GM12878 (cell line): ENCODE results near the gene P2RY10. TPM values are rescaled to one million over a fixed set of nuclear protein-coding genes. Genes with fewer than 3 reads are reported as not detected.

Experiments used
- CEBPB ChIP-seq, 2 experiments: fragments of 150-350 bp in 1 of 2; IDR thresholded peaks; 2 replicates each; pipeline ENCODE4 v1.6.1; 2012 to 2014; ENCODE audit warnings: low read depth in 2 of 2, low read length in 2 of 2, borderline replicate concordance in 1 of 2, inconsistent platforms in 1 of 2
- CREM ChIP-seq: IDR thresholded peaks from 2 replicates; pipeline ENCODE4 v1.6.1; 2014; ENCODE audit warnings: antibody characterized with exemption, low read depth
- FOS ChIP-seq: IDR thresholded peaks from 3 replicates; pipeline ENCODE4 v1.6.1; 2011; ENCODE audit warnings: borderline replicate concordance; ENCODE audit not compliant: insufficient read length; ENCODE audit errors: extremely low read depth
- IRF4 ChIP-seq: IDR thresholded peaks from 2 replicates; pipeline ENCODE4 v1.6.1; 2011; ENCODE audit warnings: low read depth, low read length
- MEF2A ChIP-seq: IDR thresholded peaks from 2 replicates; pipeline ENCODE4 v1.6.1; 2011; ENCODE audit warnings: low read depth, mild to moderate bottlenecking, low read length, moderate library complexity; ENCODE audit not compliant: insufficient read depth
- POLR2AphosphoS2 ChIP-seq: IDR thresholded peaks from 2 replicates; pipeline ENCODE4 v1.6.1; 2011; ENCODE audit warnings: low read depth, mild to moderate bottlenecking, low read length, improper control_type of control experiment, moderate library complexity
- RAD21 ChIP-seq: IDR thresholded peaks from 2 replicates; pipeline ENCODE4 v1.6.1; 2011; ENCODE audit warnings: mild to moderate bottlenecking, low read depth, low read length, moderate library complexity; ENCODE audit not compliant: insufficient read depth
- RCOR1 ChIP-seq: conservative IDR thresholded peaks from 2 replicates; pipeline ENCODE4 v1.6.1; 2012; ENCODE audit warnings: low read depth, low read length, improper control_type of control experiment
- RUNX3 ChIP-seq: IDR thresholded peaks from 2 replicates; pipeline ENCODE4 v1.6.1; 2012; ENCODE audit warnings: low read length, inconsistent platforms
- SMAD1 ChIP-seq: fragments of 450-650 bp; IDR thresholded peaks from 2 replicates; pipeline ENCODE4 v1.6.1; 2018; ENCODE audit warnings: mild to moderate bottlenecking, low read depth; ENCODE audit not compliant: partially characterized antibody
- TAF1 ChIP-seq: IDR thresholded peaks from 2 replicates; pipeline ENCODE4 v1.6.1; 2011; ENCODE audit warnings: mild to moderate bottlenecking, low read depth, low read length, borderline replicate concordance
- TBL1XR1 ChIP-seq: IDR thresholded peaks from 2 replicates; pipeline ENCODE4 v1.6.1; 2012; ENCODE audit warnings: low read depth, low read length, improper control_type of control experiment
- polyA plus RNA-seq, 11 experiments: library from polyadenylated mRNA; depleted of rRNA in 4 of 11; unstranded in 6 of 11; stranded (reverse) in 5 of 11; fragments of >200 nt; fragmentation: Nextera tagmentation in 4 of 11; fragmentation: Illumina TruSeq in 1 of 11; extraction: Ambion mirVana in 4 of 11; extraction: Trizol in 1 of 11; gene quantifications; 1 replicate in 1 of 11; 2 replicates in 10 of 11; pipeline versions ENCODE4 v1.2.1 to v1.2.3, GENCODE V29; 2011 to 2016; ENCODE audit warnings: inconsistent platforms in 2 of 11, missing spikeins in 2 of 11, low read depth in 1 of 11
- total RNA-seq, 4 experiments: library from RNA; depleted of rRNA in 3 of 4; stranded (reverse); fragments of >200 nt in 3 of 4; fragmentation: Illumina TruSeq in 1 of 4; extraction: Trizol in 1 of 4; gene quantifications; 2 replicates each; pipeline versions ENCODE4 v1.2.1 to v1.2.3, GENCODE V29; 2013 to 2021
- TF ChIP-seq, protein P1 (sequence below): fragments of 450-650 bp; IDR thresholded peaks from 2 replicates; pipeline ENCODE4 v1.6.1; 2016; ENCODE audit warnings: mild to moderate bottlenecking
- TF ChIP-seq, protein P2 (sequence below): IDR thresholded peaks from 2 replicates; pipeline ENCODE4 v1.6.1; 2011; ENCODE audit warnings: borderline replicate concordance, low read depth, mild to moderate bottlenecking, moderate library complexity, low read length; ENCODE audit not compliant: insufficient read depth, poor library complexity, severe bottlenecking

Gene P2RY10
- total and polyA plus RNA-seq, 10 of the 15 experiments (the other 5 are each of a cell fraction or from before 2014, with no cell fraction given): 43.8 to 288 (median 72.1) TPM

GRCh38 chrX:78945186-78945912 is at the start of gene P2RY10 (continued):
- peak; percentile 77 for TF ChIP-seq TBL1XR1
- peak; percentile 69 for TF ChIP-seq POLR2AphosphoS2
- no peak for TF ChIP-seq CEBPB (IDR thresholded peaks at IDR 0.05; ENCODE audit: borderline replicate concordance in 1 of 2, low read depth in 2 of 2, low read length in 2 of 2)
- TF ChIP-seq, protein P1, sequence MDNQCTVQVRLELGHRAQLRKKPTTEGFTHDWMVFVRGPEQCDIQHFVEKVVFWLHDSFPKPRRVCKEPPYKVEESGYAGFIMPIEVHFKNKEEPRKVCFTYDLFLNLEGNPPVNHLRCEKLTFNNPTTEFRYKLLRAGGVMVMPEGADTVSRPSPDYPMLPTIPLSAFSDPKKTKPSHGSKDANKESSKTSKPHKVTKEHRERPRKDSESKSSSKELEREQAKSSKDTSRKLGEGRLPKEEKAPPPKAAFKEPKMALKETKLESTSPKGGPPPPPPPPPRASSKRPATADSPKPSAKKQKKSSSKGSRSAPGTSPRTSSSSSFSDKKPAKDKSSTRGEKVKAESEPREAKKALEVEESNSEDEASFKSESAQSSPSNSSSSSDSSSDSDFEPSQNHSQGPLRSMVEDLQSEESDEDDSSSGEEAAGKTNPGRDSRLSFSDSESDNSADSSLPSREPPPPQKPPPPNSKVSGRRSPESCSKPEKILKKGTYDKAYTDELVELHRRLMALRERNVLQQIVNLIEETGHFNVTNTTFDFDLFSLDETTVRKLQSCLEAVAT: peak; percentile 75; the same call in 1 of the 2 replicates
- TF ChIP-seq RUNX3: peak; percentile 89
- TF ChIP-seq MEF2A: no peak
- TF ChIP-seq RAD21: no peak
- no peak for TF ChIP-seq IRF4
- TF ChIP-seq FOS: no peak
- peak; percentile 85 for TF ChIP-seq TAF1
- no peak for TF ChIP-seq RCOR1
- TF ChIP-seq SMAD1: peak; percentile 79
- TF ChIP-seq, protein P2, sequence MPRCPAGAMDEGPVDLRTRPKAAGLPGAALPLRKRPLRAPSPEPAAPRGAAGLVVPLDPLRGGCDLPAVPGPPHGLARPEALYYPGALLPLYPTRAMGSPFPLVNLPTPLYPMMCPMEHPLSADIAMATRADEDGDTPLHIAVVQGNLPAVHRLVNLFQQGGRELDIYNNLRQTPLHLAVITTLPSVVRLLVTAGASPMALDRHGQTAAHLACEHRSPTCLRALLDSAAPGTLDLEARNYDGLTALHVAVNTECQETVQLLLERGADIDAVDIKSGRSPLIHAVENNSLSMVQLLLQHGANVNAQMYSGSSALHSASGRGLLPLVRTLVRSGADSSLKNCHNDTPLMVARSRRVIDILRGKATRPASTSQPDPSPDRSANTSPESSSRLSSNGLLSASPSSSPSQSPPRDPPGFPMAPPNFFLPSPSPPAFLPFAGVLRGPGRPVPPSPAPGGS: no peak
- 0 out of 2 replicates have a peak, but pooled peaks have one; percentile 34 for TF ChIP-seq CREM
